BE2C (cell line): ENCODE measurements around the gene TOP1.

Experiments used
- DNase-seq: peaks from one replicate; pipeline ENCODE4 v3.0.0-alpha.2; 2020
- H3K27me3 ChIP-seq: fragments of 250-450 bp; sonication (Bioruptor Pico); 2 replicates; pipeline ENCODE4 v1.5.1; 2020; ENCODE audit warnings: mild to moderate bottlenecking
- H3K36me3 ChIP-seq: fragments of 250-450 bp; sonication (Bioruptor Pico); 2 replicates; pipeline ENCODE4 v1.5.1; 2020; ENCODE audit warnings: mild to moderate bottlenecking
- H3K4me1 ChIP-seq: fragments of 250-450 bp; sonication (Bioruptor Pico); 2 replicates; pipeline ENCODE4 v1.5.1; 2020
- H3K4me3 ChIP-seq: 2 replicates; pipeline ENCODE4 v1.5.1; 2011; ENCODE audit warnings: low read depth, low read length
- H3K9me3 ChIP-seq: fragments of 250-450 bp; sonication (Bioruptor Pico); 2 replicates; pipeline ENCODE4 v1.5.1; 2020
- CTCF ChIP-seq: IDR thresholded peaks from 2 replicates; pipeline ENCODE4 v1.5.1; 2012; ENCODE audit warnings: mild to moderate bottlenecking, low read depth, low read length

TOP1 gene

DNA sequence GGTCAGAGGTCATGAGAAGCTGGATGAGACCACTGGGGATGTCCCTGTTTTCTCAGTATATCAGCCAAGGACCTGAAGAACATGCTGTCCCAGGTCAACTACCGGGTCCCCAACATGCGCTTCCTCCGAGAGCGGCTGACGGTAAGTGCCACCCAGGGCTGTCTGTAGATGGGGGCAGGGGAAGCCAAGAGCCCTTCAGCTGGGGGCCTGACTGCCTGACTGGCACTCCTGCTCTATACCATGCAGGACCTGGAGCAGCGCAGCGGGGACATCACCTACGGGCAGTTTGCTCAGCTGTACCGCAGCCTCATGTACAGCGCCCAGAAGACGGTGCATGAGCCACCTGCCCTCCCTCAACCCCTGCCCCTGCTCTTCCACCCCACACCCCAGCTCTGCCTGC is 133.8 kb downstream of the TOP1 start:
- H3K36me3 ChIP-seq, result peaks cover 69% of the 10 kb centered on the region
- no peak for TF ChIP-seq CTCF
- H3K9me3 ChIP-seq, result no peaks in the 10 kb centered on the region

GRCh38 chr20:41163821-41164220 is 135.2 kb downstream of the TOP1 start:
- no peaks in the 10 kb centered on the region for H3K9me3 ChIP-seq
- peaks cover 78% of the 10 kb centered on the region for H3K36me3 ChIP-seq
- no peaks in the 10 kb centered on the region for H3K27me3 ChIP-seq
- no peaks in the 10 kb centered on the region for H3K4me1 ChIP-seq
- no peak for DNase-seq
- TF ChIP-seq CTCF, result no peak
- no peak overlapping the region for H3K4me3 ChIP-seq

More for the DNA sequence above, 133.8 kb downstream of the TOP1 start:
- no peaks in the 10 kb centered on the region for H3K27me3 ChIP-seq
- H3K4me3 ChIP-seq, result no peak overlapping the region
- no peaks in the 10 kb centered on the region for H3K4me1 ChIP-seq
- no peak for DNase-seq

DNA sequence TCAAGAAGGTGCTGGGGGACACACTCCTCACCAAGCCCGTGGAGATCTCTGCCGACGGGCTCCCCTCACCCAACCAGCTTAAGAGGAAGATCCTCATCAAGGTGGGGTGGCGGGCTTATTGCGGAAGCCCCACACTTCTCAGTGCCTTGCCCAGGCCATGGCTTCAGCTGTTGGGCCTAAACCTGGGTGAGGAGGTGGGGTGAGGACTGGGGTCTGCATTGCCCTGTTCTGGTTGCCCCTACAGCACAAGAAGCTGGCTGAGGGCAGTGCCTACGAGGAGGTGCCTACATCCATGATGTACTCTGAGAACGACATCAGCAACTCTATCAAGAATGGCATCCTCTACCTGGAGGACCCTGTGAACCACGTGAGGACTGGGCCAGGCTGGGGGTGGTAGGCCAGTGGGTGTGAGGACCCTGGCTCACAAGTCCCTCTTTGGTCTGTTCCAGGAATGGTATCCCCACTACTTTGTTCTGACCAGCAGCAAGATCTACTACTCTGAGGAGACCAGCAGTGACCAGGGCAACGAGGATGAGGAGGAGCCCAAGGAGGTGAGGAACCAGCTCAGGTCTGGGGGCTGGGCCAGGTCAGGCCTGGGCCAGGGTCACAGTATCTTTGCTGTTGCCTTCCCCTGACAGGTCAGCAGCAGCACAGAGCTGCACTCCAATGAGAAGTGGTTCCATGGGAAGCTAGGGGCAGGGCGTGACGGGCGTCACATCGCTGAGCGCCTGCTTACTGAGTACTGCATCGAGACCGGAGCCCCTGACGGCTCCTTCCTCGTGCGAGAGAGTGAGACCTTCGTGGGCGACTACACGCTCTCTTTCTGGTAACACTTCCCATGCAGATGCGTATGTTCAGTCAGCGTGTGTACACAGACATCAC is 136.6 kb downstream of the TOP1 start:
- Histone ChIP-seq H3K27me3 (no peaks in the 10 kb centered on the region), H3K9me3 (no peaks in the 10 kb centered on the region), H3K4me1 (no peaks in the 10 kb centered on the region), H3K4me3 (no peak overlapping the region), H3K36me3 (peaks cover 78% of the 10 kb centered on the region)
- no peak for TF ChIP-seq CTCF
- DNase-seq, result no peak

DNA sequence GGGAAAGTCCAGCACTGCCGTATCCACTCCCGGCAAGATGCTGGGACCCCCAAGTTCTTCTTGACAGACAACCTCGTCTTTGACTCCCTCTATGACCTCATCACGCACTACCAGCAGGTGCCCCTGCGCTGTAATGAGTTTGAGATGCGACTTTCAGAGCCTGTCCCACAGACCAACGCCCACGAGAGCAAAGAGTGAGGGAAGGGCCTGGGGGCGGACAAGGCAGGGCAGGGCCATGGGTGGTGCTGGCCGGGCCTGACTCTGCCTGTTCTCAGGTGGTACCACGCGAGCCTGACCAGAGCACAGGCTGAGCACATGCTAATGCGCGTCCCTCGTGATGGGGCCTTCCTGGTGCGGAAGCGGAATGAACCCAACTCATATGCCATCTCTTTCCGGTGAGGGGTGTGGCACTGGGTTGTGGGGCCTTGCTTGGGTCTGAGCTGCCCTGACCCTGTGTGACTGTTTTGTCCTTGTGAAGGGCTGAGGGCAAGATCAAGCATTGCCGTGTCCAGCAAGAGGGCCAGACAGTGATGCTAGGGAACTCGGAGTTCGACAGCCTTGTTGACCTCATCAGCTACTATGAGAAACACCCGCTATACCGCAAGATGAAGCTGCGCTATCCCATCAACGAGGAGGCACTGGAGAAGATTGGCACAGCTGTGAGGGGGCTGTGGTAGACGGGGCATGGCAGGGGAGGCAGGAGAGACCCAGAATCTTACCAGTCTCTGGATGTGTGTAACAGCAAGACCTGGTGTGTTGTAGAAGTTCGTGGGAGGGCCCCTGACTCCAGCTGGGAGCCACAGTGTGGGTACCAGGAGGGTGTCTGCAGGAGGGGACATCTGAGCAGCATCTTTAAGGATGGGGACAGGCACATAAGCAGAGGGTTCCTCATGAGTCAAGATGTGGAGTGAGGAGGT is 137.8 kb downstream of the TOP1 start:
- DNase-seq, result no peak
- peaks cover 69% of the 10 kb centered on the region for H3K36me3 ChIP-seq
- no peak overlapping the region for H3K4me3 ChIP-seq
- H3K4me1 ChIP-seq, result no peaks in the 10 kb centered on the region
- TF ChIP-seq CTCF, result no peak
- H3K9me3 ChIP-seq, result no peaks in the 10 kb centered on the region
- no peaks in the 10 kb centered on the region for H3K27me3 ChIP-seq

DNA sequence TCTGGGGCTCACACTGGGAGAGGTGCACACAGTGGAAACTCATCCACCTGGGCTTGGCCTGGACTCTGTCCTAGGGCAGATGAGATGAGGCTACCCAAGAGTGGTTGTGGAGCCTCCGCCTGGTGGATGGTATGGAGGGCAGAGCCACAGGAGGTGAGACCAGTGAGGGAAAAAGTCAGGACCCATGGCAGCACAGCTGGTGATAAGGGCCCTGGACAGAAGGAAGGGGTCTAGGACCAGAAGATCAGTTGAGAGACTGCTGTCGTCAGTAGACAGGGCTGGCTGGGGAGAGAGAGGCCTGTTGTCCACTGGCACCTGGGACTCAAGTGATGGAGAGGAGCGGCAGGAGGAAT is 138.5 kb downstream of the TOP1 start:
- no peaks in the 10 kb centered on the region for H3K9me3 ChIP-seq
- DNase-seq, result no peak
- TF ChIP-seq CTCF, result no peak
- H3K27me3 ChIP-seq, result no peaks in the 10 kb centered on the region
- peaks cover 73% of the 10 kb centered on the region for H3K36me3 ChIP-seq
- H3K4me1 ChIP-seq, result no peaks in the 10 kb centered on the region
- no peak overlapping the region for H3K4me3 ChIP-seq
